ENCODE results near the gene LONP1. TPM values are rescaled to one million over a fixed set of nuclear protein-coding genes. Genes with fewer than 3 reads are reported as not detected.

The LONP1 gene
- total RNA-seq, 1 donor from 2014 or later = 65.3 TPM

GRCh38 chr19:5661483-5661882 lies 58.5 kb downstream of the LONP1 start:
- Histone ChIP-seq H3K9me3 (no peaks in the 10 kb centered on the region), H3K4me1 (no peaks in the 10 kb centered on the region), H3K27ac (no peak overlapping the region), H3K27me3 (ENCODE audit: low read depth) (no peaks in the 10 kb centered on the region), H3K4me3 (no peak overlapping the region), H3K36me3 (peaks cover 100% of the 10 kb centered on the region)
- peak in 1 of 2 donors; percentile 11 for ATAC-seq
- TF ChIP-seq CTCF (IDR thresholded peaks at IDR 0.05) = no peak
- peak; percentile 26 for DNase-seq
- intact Hi-C loops (cut with DNase I) = no loop called here

- Histone ChIP-seq H3K36me3 (peaks cover 100% of the 10 kb centered on the region), H3K4me3 (no peak overlapping the region), H3K4me1 (no peaks in the 10 kb centered on the region), H3K9me3 (no peaks in the 10 kb centered on the region), H3K27ac (no peak overlapping the region), H3K27me3 (ENCODE audit: low read depth) (no peaks in the 10 kb centered on the region)
- no peak for ATAC-seq
- intact Hi-C loops (cut with DNase I) = no loop called here
- no peak for TF ChIP-seq CTCF (IDR thresholded peaks at IDR 0.05)
- DNase-seq = peak; percentile 12
Observed at GRCh38 chr19:5655412-5655811, 64.5 kb downstream of the LONP1 start.

GRCh38 chr19:5654931-5655330 lies 65.0 kb downstream of the LONP1 start:
- TF ChIP-seq CTCF (IDR thresholded peaks at IDR 0.05) = no peak
- DNase-seq = peak; percentile 5
- Histone ChIP-seq H3K27me3 (ENCODE audit: low read depth) (no peaks in the 10 kb centered on the region), H3K27ac (no peak overlapping the region), H3K4me1 (no peaks in the 10 kb centered on the region), H3K4me3 (no peak overlapping the region), H3K9me3 (no peaks in the 10 kb centered on the region), H3K36me3 (peaks cover 100% of the 10 kb centered on the region)
- intact Hi-C loops (cut with DNase I) = no loop called here
- ATAC-seq = no peak

- no peaks in the 10 kb centered on the region for H3K9me3 ChIP-seq
- no peak for ATAC-seq
- peaks cover 92% of the 10 kb centered on the region for H3K36me3 ChIP-seq
- no peak overlapping the region for H3K27ac ChIP-seq
- no peaks in the 10 kb centered on the region for H3K4me1 ChIP-seq
- TF ChIP-seq CTCF (IDR thresholded peaks at IDR 0.05) = no peak
- H3K27me3 ChIP-seq (ENCODE audit: low read depth) = no peaks in the 10 kb centered on the region
- no peak overlapping the region for H3K4me3 ChIP-seq
- intact Hi-C loops (cut with DNase I) = no loop called here
- peak; percentile 10 for DNase-seq
Observed at GRCh38 chr19:5652261-5652660, 67.7 kb downstream of the LONP1 start.

- no peak overlapping the region for H3K4me3 ChIP-seq
- H3K4me1 ChIP-seq = no peaks in the 10 kb centered on the region
- peaks cover 92% of the 10 kb centered on the region for H3K36me3 ChIP-seq
- ATAC-seq (no peak), DNase-seq (peak; percentile 20)
- intact Hi-C loops (cut with DNase I) = no loop called here
- TF ChIP-seq CTCF (IDR thresholded peaks at IDR 0.05) = no peak
- H3K9me3 ChIP-seq = no peaks in the 10 kb centered on the region
- no peaks in the 10 kb centered on the region for H3K27me3 ChIP-seq (ENCODE audit: low read depth)
- no peak overlapping the region for H3K27ac ChIP-seq
Observed at GRCh38 chr19:5651361-5651760, 68.6 kb downstream of the LONP1 start.

- ATAC-seq (no peak), DNase-seq (no peak)
- H3K27me3 ChIP-seq (ENCODE audit: low read depth) = no peaks in the 10 kb centered on the region
- peaks cover 92% of the 10 kb centered on the region for H3K36me3 ChIP-seq
- TF ChIP-seq CTCF (IDR thresholded peaks at IDR 0.05) = no peak
- intact Hi-C loops (cut with DNase I) = no loop called here
- H3K27ac ChIP-seq = no peak overlapping the region
- no peaks in the 10 kb centered on the region for H3K9me3 ChIP-seq
- H3K4me3 ChIP-seq = no peak overlapping the region
- no peaks in the 10 kb centered on the region for H3K4me1 ChIP-seq
Observed at GRCh38 chr19:5648464-5648863, 71.5 kb downstream of the LONP1 start.
